ENCODE measurements around the gene RAD51B. TPM values are rescaled to one million over a fixed set of nuclear protein-coding genes. Genes with fewer than 3 reads are reported as not detected.
"Not testable (repeated sequence)": the region's sequence is repeated elsewhere in the genome, so short reads cannot be mapped to it uniquely, and the experiment has no call there.

RAD51B gene
- total RNA-seq, 2 experiments from 2014 or later = 27.4 to 31.6 TPM

- no peaks in the 10 kb centered on the region for H3K4me1 Mint-ChIP-seq
- no peaks in the 10 kb centered on the region for H3K27me3 Mint-ChIP-seq
Observed at GRCh38 chr14:68020493-68020892, 200.9 kb downstream of the RAD51B start.

GRCh38 chr14:68020999-68021663, 201.6 kb downstream of the RAD51B start:
- Mint-ChIP-seq H3K27me3 (no peaks in the 10 kb centered on the region), H3K9me3 (peaks cover 16% of the 10 kb centered on the region), H3K4me1 (no peaks in the 10 kb centered on the region), H3K4me3 (no peak overlapping the region), H3K27ac (no peak overlapping the region), H3K36me3 (peaks cover 16% of the 10 kb centered on the region)
- DNase-seq = no peak

More at GRCh38 chr14:68020493-68020892, 200.9 kb downstream of the RAD51B start:
- Mint-ChIP-seq H3K9me3 (peaks cover 16% of the 10 kb centered on the region), H3K4me3 (no peak overlapping the region), H3K36me3 (peaks cover 16% of the 10 kb centered on the region), H3K27ac (no peak overlapping the region)
- no peak for DNase-seq

- Mint-ChIP-seq H3K9me3 (peaks cover 32% of the 10 kb centered on the region), H3K27me3 (no peaks in the 10 kb centered on the region), H3K4me1 (no peaks in the 10 kb centered on the region), H3K4me3 (no peak overlapping the region), H3K27ac (no peak overlapping the region), H3K36me3 (peaks cover 44% of the 10 kb centered on the region)
- DNase-seq = no peak
Observed at GRCh38 chr14:68027276-68027675, 207.7 kb downstream of the RAD51B start.

- Mint-ChIP-seq H3K4me1 (no peaks in the 10 kb centered on the region), H3K4me3 (no peak overlapping the region), H3K27me3 (no peaks in the 10 kb centered on the region), H3K9me3 (peaks cover 25% of the 10 kb centered on the region), H3K36me3 (peaks cover 38% of the 10 kb centered on the region), H3K27ac (no peak overlapping the region)
- DNase-seq = no peak
Observed at GRCh38 chr14:68028075-68028474, 208.5 kb downstream of the RAD51B start.

GRCh38 chr14:68031011-68031410, 211.4 kb downstream of the RAD51B start:
- not testable (repeated sequence) for H3K4me1 Mint-ChIP-seq, H3K27me3 Mint-ChIP-seq, DNase-seq, H3K27ac Mint-ChIP-seq, H3K4me3 Mint-ChIP-seq
- peaks cover 30% of the 10 kb centered on the region for H3K36me3 Mint-ChIP-seq
- peaks cover 19% of the 10 kb centered on the region for H3K9me3 Mint-ChIP-seq

- Mint-ChIP-seq H3K4me3 (no peak overlapping the region), H3K27me3 (no peaks in the 10 kb centered on the region), H3K9me3 (peaks cover 17% of the 10 kb centered on the region), H3K36me3 (peaks cover 24% of the 10 kb centered on the region), H3K4me1 (no peaks in the 10 kb centered on the region), H3K27ac (no peak overlapping the region)
- DNase-seq = no peak
Observed at GRCh38 chr14:68032154-68032553, 212.6 kb downstream of the RAD51B start.

- Mint-ChIP-seq H3K27ac (no peak overlapping the region), H3K27me3 (no peaks in the 10 kb centered on the region), H3K9me3 (peaks cover 17% of the 10 kb centered on the region), H3K36me3 (peaks cover 24% of the 10 kb centered on the region), H3K4me3 (no peak overlapping the region), H3K4me1 (peaks cover 2% of the 10 kb centered on the region)
- DNase-seq = no peak
Observed at GRCh38 chr14:68033336-68033932, 213.9 kb downstream of the RAD51B start.

GRCh38 chr14:68034896-68035295, 215.3 kb downstream of the RAD51B start:
- DNase-seq = no peak
- Mint-ChIP-seq H3K27me3 (no peaks in the 10 kb centered on the region), H3K4me3 (no peak overlapping the region), H3K36me3 (peaks cover 14% of the 10 kb centered on the region), H3K27ac (no peak overlapping the region), H3K9me3 (peaks cover 10% of the 10 kb centered on the region), H3K4me1 (peaks cover 2% of the 10 kb centered on the region)

- no peaks in the 10 kb centered on the region for H3K27me3 Mint-ChIP-seq
- peaks cover 9% of the 10 kb centered on the region for H3K36me3 Mint-ChIP-seq
- no peak for DNase-seq
- H3K4me3 Mint-ChIP-seq = no peak overlapping the region
- peaks cover 1% of the 10 kb centered on the region for H3K9me3 Mint-ChIP-seq
- H3K4me1 Mint-ChIP-seq = peaks cover 2% of the 10 kb centered on the region
- H3K27ac Mint-ChIP-seq = no peak overlapping the region
Observed at GRCh38 chr14:68036202-68036601, 216.6 kb downstream of the RAD51B start.

- Mint-ChIP-seq H3K27me3 (no peaks in the 10 kb centered on the region), H3K27ac (no peak overlapping the region), H3K36me3 (peaks cover 2% of the 10 kb centered on the region), H3K4me1 (peaks cover 2% of the 10 kb centered on the region), H3K4me3 (no peak overlapping the region), H3K9me3 (no peaks in the 10 kb centered on the region)
- DNase-seq = no peak
Observed at GRCh38 chr14:68039593-68039992, 220.0 kb downstream of the RAD51B start.

- no peak overlapping the region for H3K4me3 Mint-ChIP-seq
- no peak for DNase-seq
- peaks cover 3% of the 10 kb centered on the region for H3K36me3 Mint-ChIP-seq
- H3K27ac Mint-ChIP-seq = no peak overlapping the region
- no peaks in the 10 kb centered on the region for H3K27me3 Mint-ChIP-seq
- H3K9me3 Mint-ChIP-seq = no peaks in the 10 kb centered on the region
- H3K4me1 Mint-ChIP-seq = peaks cover 2% of the 10 kb centered on the region
Observed at GRCh38 chr14:68040633-68041369, 221.2 kb downstream of the RAD51B start.

GRCh38 chr14:68041876-68042354, 222.3 kb downstream of the RAD51B start:
- H3K9me3 Mint-ChIP-seq = no peaks in the 10 kb centered on the region
- DNase-seq = no peak
- H3K4me1 Mint-ChIP-seq = peaks cover 2% of the 10 kb centered on the region
- H3K36me3 Mint-ChIP-seq = peaks cover 3% of the 10 kb centered on the region
- no peak overlapping the region for H3K27ac Mint-ChIP-seq
- no peaks in the 10 kb centered on the region for H3K27me3 Mint-ChIP-seq
- H3K4me3 Mint-ChIP-seq = no peak overlapping the region

- no peak for DNase-seq
- Mint-ChIP-seq H3K9me3 (no peaks in the 10 kb centered on the region), H3K4me1 (peaks cover under 1% of the 10 kb centered on the region), H3K27me3 (no peaks in the 10 kb centered on the region), H3K36me3 (peaks cover 2% of the 10 kb centered on the region), H3K27ac (no peak overlapping the region), H3K4me3 (no peak overlapping the region)
Observed at GRCh38 chr14:68042586-68043210, 223.1 kb downstream of the RAD51B start.

GRCh38 chr14:68043752-68044151, 224.2 kb downstream of the RAD51B start:
- Mint-ChIP-seq H3K4me3 (no peak overlapping the region), H3K9me3 (peaks cover 1% of the 10 kb centered on the region), H3K4me1 (no peaks in the 10 kb centered on the region), H3K27ac (no peak overlapping the region), H3K36me3 (peaks cover 4% of the 10 kb centered on the region), H3K27me3 (no peaks in the 10 kb centered on the region)
- no peak for DNase-seq

- no peak for DNase-seq
- H3K27ac Mint-ChIP-seq = no peak overlapping the region
- H3K36me3 Mint-ChIP-seq = peaks cover 9% of the 10 kb centered on the region
- H3K9me3 Mint-ChIP-seq = peaks cover 1% of the 10 kb centered on the region
- H3K4me1 Mint-ChIP-seq = no peaks in the 10 kb centered on the region
- H3K4me3 Mint-ChIP-seq = no peak overlapping the region
- H3K27me3 Mint-ChIP-seq = no peaks in the 10 kb centered on the region
Observed at GRCh38 chr14:68047906-68048305, 228.3 kb downstream of the RAD51B start.
